ENCODE data around the gene ARPC5L.
"Not testable (repeated sequence)": the region's sequence is repeated elsewhere in the genome, so short reads cannot be mapped to it uniquely, and the experiment has no call there.

ARPC5L gene

GRCh38 chr9:124861342-124862229 lies at the start of gene ARPC5L, which contains the start of gene RPL35:
Gene ARPC5L, plus strand, starts transcription at chr9:124862130. Its CDS starts 7,161 bp downstream, at chr9:124869291.
Gene RPL35, minus strand, starts transcription at chr9:124861957. Its CDS starts 45 bp downstream, at chr9:124861912.
- DNase-seq = peak; percentile 68

DNA sequence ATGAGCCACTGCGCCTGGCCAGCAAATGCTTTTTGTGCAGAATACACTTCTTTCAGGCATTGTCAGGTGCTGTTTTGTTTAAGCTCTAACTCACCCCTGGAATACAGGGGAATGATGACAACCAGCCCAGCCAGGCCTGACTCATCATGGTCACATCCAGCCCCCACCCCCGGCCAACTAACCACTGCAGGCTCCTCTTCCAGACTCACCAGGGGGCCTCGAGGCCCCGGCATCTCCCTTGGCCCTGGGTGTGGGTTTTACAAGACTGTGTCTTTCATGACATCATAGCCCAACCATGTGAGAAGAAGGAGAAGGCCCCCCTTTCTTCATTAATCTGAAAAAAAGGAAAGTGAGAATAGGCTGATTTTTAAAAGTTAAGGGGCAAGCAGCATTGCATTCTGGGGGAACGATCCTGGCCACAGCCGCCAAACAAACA lies 49.5 kb upstream of the ARPC5L start:
- DNase-seq = no peak

GRCh38 chr9:124813041-124813440 lies 48.9 kb upstream of the ARPC5L start:
- no peak for DNase-seq

DNA sequence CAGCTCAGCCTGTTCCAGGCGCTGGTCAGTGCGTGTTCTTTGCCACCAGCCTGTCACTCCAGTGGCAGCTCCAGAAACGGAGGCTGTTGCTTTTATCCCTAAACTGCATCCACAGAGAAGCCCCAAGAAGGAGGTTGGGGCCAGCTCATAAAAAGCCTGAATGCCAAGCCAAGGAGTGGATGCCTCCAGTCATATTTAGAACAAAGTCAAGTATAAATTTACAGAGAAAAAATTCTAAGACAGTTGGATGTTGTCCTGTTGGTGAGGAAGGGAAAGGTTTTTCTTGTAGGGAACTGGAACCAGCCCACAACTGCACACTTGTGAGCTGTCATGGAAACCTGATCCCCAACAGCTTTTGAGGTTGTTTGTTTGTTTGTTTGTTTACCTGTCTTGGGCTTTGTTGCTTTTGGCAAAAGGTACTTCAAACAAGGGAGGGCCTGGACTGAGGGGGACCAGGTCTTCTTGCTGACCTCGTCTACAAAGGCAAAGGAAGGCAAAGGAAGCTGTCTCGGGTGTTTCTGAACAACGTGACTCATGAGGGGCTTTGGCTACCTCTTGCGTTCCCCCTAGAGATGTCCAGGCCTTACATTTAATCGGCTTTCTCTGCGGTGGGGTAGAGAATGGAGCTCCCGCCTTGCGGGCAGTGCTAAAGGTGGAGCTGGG lies 48.3 kb upstream of the ARPC5L start:
- no peak for DNase-seq

GRCh38 chr9:124814164-124814535 lies 47.8 kb upstream of the ARPC5L start:
- DNase-seq = no peak

DNA sequence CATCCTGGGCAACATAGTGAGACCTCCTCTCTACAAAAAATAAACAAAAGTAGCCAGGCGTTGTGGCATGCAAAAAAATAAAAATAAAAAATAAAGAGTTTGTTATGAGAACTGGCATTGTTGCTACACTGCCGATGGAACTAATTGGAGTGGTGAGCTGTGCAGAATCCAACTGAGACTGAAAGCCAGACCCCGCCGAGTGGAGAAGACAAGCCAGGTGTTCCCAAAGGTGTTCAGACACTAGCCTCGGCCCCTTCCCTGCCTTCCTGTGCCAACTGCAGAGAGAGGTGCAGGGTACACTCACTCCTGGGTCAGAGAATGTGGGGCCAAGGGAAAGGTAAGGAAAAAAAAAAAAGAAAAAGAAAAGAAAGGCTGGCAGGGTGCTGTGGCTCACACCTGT lies 46.3 kb upstream of the ARPC5L start:
- DNase-seq = no peak

- no peak for DNase-seq
Observed at GRCh38 chr9:124818431-124819281, 43.3 kb upstream of the ARPC5L start.

- DNase-seq = no peak
Observed at GRCh38 chr9:124820698-124821623, 41.0 kb upstream of the ARPC5L start.

DNA sequence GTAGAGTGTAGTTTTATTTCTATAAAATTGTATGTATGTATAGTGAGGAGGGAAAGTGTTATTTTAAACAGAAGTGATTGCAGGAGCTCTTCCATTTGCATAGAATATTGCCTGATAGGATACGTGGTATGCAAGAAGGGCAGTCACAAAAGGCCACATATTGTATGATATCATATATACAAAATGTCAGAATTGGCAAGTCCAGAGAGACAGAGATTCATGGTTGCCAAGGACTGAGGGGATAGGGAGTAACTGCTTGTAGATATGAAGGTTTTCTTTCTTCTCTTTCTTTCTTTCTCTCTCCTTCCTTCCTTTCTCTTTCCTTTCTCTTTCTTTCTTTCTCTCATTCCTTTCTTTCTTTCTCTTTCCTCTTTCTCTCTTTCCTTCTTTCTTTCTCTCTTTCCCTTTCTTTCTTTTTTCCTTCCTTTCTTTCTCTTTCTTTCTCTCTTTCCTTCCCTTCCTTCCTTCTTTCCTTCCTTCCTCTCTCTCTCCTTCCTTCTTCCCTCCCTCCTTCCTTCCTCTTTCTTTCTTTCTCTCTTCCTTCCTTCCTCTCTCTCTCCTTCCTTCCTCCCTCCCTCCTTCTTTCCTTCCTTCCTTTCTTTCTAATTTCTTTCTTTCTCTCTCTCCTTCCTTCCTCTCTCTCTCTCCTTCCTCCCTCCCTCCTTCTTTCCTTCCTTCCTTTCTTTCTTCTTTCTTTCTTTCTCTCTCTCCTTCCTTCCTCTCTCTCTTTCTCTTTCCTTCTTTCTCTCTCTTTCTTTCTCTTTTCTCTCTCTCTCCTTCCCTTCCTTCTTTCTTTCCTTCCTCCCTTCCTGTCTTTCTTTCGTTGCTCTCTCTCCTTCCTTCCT lies 33.2 kb upstream of the ARPC5L start:
- no peak for DNase-seq

DNA sequence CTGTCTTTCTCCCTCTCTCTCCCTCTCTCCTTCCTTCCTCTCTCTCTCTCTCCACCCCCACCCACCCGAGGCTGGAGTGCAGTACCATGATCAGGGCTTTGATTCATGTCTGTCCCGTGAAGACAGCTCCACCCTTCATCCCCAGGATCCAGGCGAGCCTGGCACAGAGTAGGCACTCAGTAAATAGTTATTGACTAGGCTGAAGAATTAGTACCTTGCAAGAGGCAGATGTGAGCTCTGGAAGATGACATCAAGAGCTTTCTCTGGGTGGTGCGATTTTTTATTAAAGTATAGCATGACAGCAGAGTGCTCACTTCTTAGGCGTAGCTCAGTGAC lies 32.6 kb upstream of the ARPC5L start:
- DNase-seq = no peak

DNA sequence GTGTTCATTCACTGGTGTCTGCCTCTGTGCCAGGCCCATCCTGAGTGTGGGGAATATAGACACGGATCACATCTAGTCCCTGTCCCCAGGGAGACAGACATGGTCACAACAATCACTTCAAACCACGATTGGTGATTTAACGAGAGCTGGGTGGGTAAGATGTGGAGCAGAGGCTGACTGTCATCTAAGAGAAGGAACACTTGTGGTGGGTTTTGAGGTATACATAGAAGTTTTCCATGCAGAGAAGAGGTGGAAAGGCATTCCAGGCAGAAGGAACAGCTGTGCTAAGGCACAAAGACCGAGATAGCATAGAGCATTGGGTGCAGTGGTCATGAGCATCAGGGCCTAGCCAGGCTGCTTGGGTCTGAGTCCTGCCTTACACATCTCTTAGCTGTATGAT lies 31.3 kb upstream of the ARPC5L start:
- DNase-seq = no peak

- no peak for DNase-seq
Observed at GRCh38 chr9:124831642-124832364, 30.1 kb upstream of the ARPC5L start.

- no peak for DNase-seq
Observed at GRCh38 chr9:124834591-124834990, 27.3 kb upstream of the ARPC5L start.

DNA sequence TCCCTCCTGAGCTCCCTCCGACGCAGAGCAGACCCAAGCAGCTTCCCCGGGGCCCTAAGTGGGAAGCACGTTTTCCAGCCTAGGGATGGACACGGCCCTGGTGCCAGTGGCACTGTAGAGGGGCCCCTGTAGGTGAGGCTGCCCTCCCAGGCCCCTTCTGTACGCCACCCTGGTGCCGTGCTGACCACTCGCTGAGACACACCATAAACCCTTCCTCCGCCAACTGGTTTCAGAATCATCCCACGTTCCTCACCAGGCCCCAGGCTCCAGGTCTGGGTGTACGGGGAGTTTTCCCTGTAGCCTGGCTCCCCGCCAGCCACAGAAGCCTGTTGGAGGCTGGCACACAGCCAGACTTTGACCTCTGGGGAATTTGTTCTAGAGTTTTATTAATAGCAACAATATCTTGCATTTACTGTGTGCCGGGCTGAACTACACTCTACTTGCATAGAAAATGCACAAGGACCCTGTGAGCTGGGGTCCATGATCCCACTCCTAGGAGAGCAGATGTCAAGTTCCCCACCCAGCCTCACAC lies 26.8 kb upstream of the ARPC5L start:
- no peak for DNase-seq

DNA sequence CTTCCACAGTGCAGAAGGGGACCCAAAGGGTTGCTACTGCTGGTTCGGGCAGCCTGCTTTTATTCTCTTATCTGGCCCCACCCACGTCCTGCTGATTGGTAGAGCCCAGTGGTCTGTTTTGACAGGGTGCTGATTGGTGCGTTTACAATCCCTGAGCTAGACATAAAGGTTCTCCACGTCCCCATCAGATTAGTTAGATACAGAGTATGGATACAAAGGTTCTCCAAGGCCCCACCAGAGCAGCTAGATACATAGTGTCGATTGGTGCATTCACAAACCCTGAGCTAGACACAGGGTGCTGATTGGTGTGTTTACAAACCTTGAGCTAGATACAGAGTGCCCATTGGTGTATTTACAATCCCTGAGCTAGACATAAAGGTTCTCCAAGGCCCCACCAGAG lies 23.8 kb upstream of the ARPC5L start:
- DNase-seq = not testable (repeated sequence)

GRCh38 chr9:124838567-124839275 lies 23.2 kb upstream of the ARPC5L start:
- DNase-seq = not testable (repeated sequence)

DNA sequence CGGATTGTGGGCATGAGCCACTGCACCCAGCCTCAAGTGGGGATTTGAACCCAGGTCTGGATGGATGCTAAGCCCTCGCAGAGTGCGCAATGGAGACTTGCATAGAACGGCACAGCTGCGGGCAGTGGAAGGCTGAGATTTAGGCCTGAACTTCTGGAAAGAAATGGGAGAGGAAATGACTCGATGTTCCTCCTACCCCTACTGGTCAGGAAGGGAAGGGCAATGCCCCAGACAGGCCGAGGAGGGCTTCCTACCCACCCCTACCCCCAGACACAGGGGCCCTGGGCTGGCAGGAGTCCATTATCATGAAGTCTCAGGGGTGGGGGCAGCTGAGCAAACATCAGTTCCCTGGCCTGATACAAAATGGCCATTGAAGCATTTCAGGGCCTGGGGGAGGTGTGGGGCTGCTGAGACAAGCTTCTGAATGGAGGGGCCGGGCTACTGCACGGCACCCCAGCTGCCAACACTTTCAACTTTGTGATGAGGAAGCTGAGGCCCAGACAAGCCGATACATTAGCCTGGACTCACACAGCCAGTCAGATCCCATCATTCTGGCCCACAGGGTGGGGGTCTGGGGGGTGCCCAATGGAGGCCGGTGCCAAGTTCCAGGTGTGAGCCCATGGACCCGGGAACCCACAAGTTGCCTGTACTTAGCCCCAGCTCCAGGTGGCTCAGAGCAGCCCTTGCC lies 22.2 kb upstream of the ARPC5L start:
- DNase-seq = no peak

GRCh38 chr9:124840300-124840833 lies 21.6 kb upstream of the ARPC5L start:
- DNase-seq = no peak
